K562 (cell line): ENCODE measurements around the gene ZFP57. TPM values are rescaled to one million over a fixed set of nuclear protein-coding genes. Genes with fewer than 3 reads are reported as not detected.

Source experiments
- CTCF ChIP-seq, 3 experiments: IDR thresholded peaks in 2 of 3; conservative IDR thresholded peaks in 1 of 3; 2 replicates each; pipeline ENCODE4 v1.5.1; 2011 to 2012; ENCODE audit warnings: low read length in 3 of 3, mild to moderate bottlenecking in 3 of 3, control low read depth in 2 of 3, improper control_type of control experiment in 1 of 3, inconsistent platforms in 1 of 3, low read depth in 1 of 3, mixed read lengths in 1 of 3, moderate library complexity in 1 of 3; ENCODE audit not compliant: insufficient read depth in 2 of 3
- CTCFL ChIP-seq: IDR thresholded peaks from 2 replicates; pipeline ENCODE4 v1.6.1; 2011; ENCODE audit warnings: borderline replicate concordance, low read depth, mild to moderate bottlenecking, moderate library complexity, low read length; ENCODE audit not compliant: insufficient read depth, poor library complexity, severe bottlenecking
- NFIC ChIP-seq: fragments of 450-650 bp; IDR thresholded peaks from 2 replicates; pipeline ENCODE4 v1.6.1; 2017; ENCODE audit warnings: mild to moderate bottlenecking, inconsistent platforms
- SMC3 ChIP-seq: conservative IDR thresholded peaks from 2 replicates; pipeline ENCODE4 v1.6.1; 2011; ENCODE audit warnings: low read depth, low read length, improper control_type of control experiment; ENCODE audit not compliant: insufficient read depth
- TOE1 ChIP-seq, 2 experiments: fragments of 450-650 bp in 1 of 2; sonication (generic) in 1 of 2; formaldehyde crosslinking in 1 of 2; IDR thresholded peaks; 2 replicates each; pipeline versions ENCODE4 v1.7.1 to v1.8.0; 2016 to 2022; ENCODE audit warnings: borderline replicate concordance in 2 of 2, mild to moderate bottlenecking in 2 of 2, antibody characterized with exemption in 1 of 2, inconsistent platforms in 1 of 2, low read depth in 1 of 2, missing genetic modification reagents in 1 of 2, moderate library complexity in 1 of 2
- ZNF184 ChIP-seq: sonication (generic); formaldehyde crosslinking; IDR thresholded peaks from 2 replicates; pipeline ENCODE4 v1.5.0; 2020; ENCODE audit warnings: missing genetic modification reagents
- ZNF318 ChIP-seq, 2 experiments: fragments of 450-650 bp; IDR thresholded peaks; 2 replicates each; pipeline ENCODE4 v1.6.1; 2016; ENCODE audit warnings: mild to moderate bottlenecking in 2 of 2, borderline replicate concordance in 1 of 2, low read depth in 1 of 2, moderate library complexity in 1 of 2
- polyA plus RNA-seq, 8 experiments: library from polyadenylated mRNA; depleted of rRNA in 4 of 8; stranded (reverse) in 5 of 8; unstranded in 3 of 8; fragments of >200 nt; fragmentation: Nextera tagmentation in 2 of 8; fragmentation: Illumina TruSeq in 1 of 8; extraction: Ambion mirVana in 2 of 8; extraction: Trizol in 1 of 8; gene quantifications; 2 replicates each; pipeline versions ENCODE4 v1.2.1 to v1.2.3, GENCODE V29; 2011 to 2014; ENCODE audit warnings: inconsistent platforms in 1 of 8, missing spikeins in 1 of 8
- total RNA-seq, 7 experiments: library from RNA; depleted of rRNA in 6 of 7; stranded (reverse); fragments of >200 nt in 6 of 7; fragmentation: Illumina TruSeq in 2 of 7; extraction: Trizol in 2 of 7; gene quantifications; 2 replicates each; pipeline versions ENCODE4 v1.2.1 to v1.2.3, GENCODE V29; 2011 to 2021; ENCODE audit warnings: low replicate concordance in 1 of 7

ZFP57 gene
- total and polyA plus RNA-seq, 9 of the 15 experiments (the other 6 are each of a cell fraction or from before 2014, with no cell fraction given): 0.04 to 0.28 (median 0.13) TPM

GRCh38 chr6:29696147-29697125 is 15.5 kb upstream of the ZFP57 start (continued):
- TF ChIP-seq TOE1 (IDR thresholded peaks at IDR 0.05; ENCODE audit: borderline replicate concordance): no peak
- TF ChIP-seq TOE1 (CRISPR knock-in tag; IDR thresholded peaks at IDR 0.05; ENCODE audit: borderline replicate concordance, low read depth): no peak
- TF ChIP-seq ZNF318 (IDR thresholded peaks at IDR 0.05; ENCODE audit: borderline replicate concordance in 1 of 2, low read depth in 1 of 2): no peak
- TF ChIP-seq ZNF184: no peak
- TF ChIP-seq CTCF (IDR thresholded peaks at IDR 0.05 in 2 of 3, conservative IDR thresholded peaks at IDR 0.05 in 1 of 3; ENCODE audit: insufficient read depth in 2 of 3, low read depth in 1 of 3, low read length in 3 of 3): peak; percentile 49 to 55 (median 52)
- 0 out of 2 replicates have a peak, but pooled peaks have one; percentile 8 for TF ChIP-seq SMC3
- TF ChIP-seq CTCFL: peak; percentile 25
- peak; percentile 82 for TF ChIP-seq NFIC
